GM12801 (cell line): ENCODE results near the gene MLEC.

Experiments used
- TF ChIP-seq, protein P1 (sequence below): IDR thresholded peaks from one replicate; pipeline ENCODE4 v1.5.1; 2011; ENCODE audit warnings: control low read depth; ENCODE audit not compliant: insufficient read length; ENCODE audit errors: extremely low read depth

Gene MLEC, protein sequence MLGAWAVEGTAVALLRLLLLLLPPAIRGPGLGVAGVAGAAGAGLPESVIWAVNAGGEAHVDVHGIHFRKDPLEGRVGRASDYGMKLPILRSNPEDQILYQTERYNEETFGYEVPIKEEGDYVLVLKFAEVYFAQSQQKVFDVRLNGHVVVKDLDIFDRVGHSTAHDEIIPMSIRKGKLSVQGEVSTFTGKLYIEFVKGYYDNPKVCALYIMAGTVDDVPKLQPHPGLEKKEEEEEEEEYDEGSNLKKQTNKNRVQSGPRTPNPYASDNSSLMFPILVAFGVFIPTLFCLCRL

DNA sequence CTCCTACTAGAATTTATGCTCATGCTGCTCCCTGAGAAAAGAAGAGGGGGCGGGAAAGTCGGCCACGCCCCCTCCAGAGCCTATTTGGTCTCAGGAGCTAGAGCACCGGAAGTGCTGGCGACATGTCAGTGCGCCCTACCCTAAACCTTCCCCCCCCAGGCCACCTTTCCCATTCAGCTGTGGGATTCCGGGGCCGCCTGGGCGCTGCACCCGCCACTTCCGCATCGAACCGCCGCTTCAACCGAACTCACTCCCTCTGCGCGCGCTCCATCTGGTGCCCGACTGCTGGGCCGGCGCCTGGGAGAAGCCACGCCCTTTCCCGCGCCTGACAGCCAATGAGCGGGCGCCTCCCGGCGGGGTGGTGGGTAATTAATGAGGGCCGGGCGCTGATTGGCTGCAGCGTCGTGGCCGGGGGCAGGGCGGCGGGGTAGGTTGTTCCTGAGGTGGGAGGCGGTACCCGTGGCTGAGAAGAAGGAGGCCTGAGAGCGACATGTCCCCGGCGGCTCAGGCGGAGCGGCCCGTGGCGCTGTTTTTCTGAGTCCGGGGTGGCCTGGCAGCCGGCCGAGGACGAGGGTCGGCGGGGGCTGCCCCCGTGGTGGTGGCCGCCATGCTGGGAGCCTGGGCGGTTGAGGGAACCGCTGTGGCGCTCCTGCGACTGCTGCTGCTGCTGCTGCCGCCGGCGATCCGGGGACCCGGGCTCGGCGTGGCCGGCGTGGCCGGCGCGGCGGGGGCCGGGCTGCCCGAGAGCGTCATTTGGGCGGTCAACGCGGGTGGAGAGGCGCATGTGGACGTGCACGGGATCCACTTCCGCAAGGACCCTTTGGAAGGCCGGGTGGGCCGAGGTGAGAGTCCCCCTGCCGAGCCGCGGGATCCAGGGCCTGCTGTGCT is at the start of gene MLEC:
TSS of gene MLEC (plus strand) at position 460 of the 888 bp plus-strand sequence. CDS start at position 608, 148 bp downstream.
- TF ChIP-seq, protein P1, sequence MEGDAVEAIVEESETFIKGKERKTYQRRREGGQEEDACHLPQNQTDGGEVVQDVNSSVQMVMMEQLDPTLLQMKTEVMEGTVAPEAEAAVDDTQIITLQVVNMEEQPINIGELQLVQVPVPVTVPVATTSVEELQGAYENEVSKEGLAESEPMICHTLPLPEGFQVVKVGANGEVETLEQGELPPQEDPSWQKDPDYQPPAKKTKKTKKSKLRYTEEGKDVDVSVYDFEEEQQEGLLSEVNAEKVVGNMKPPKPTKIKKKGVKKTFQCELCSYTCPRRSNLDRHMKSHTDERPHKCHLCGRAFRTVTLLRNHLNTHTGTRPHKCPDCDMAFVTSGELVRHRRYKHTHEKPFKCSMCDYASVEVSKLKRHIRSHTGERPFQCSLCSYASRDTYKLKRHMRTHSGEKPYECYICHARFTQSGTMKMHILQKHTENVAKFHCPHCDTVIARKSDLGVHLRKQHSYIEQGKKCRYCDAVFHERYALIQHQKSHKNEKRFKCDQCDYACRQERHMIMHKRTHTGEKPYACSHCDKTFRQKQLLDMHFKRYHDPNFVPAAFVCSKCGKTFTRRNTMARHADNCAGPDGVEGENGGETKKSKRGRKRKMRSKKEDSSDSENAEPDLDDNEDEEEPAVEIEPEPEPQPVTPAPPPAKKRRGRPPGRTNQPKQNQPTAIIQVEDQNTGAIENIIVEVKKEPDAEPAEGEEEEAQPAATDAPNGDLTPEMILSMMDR, result no peak

DNA sequence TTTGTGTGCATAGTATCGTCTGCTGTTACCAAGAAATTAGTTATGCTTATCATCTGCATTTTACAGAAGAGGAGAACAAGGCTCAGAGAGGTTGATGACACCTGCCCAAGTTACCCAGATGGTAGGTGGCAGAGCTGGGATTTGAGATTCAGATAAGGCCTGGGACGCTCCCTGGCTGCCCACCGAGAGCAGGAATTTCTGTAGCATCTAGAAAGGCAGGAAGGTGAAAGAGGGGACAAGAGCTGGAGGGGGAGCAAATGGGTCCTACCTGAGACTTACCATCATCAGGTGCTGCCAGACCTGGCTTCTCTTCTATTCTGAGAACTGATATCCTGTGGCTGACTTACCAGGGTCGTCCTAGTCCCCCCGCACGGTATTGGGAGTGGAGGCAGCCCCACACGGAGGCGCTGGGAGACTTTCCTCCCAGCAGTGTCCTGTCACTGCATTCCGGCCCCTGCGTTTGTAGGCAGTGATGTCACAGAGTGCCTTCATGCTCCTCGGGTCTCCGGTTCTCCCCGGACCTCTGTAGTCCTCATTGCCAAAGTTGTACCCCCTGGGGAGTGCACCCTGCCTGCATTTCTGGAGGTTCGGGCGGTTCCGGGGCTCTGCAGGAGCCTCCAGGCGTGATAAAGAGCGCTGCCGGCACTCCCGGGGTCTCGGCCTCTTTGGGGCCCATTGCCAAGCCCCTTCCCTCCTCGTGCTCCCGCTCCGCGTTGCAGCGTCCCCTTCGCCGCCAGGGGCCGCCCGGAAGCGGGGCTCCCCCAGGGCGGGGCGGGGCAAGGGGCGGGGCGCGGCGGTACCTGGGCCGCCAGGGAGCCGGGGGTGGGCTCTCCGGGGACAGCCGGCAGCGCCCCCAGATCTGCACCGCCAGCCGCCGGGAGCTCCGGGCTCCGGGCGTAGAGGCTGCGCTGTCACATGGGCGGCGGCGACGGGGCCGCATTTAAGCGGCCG is 46.9 kb upstream of the MLEC start, which contains the start of gene CABP1:
TSS of gene CABP1 (plus strand) at position 856 of the 951 bp plus-strand sequence. CDS start at position 916, 60 bp downstream.
- TF ChIP-seq, protein P1, result no peak

DNA sequence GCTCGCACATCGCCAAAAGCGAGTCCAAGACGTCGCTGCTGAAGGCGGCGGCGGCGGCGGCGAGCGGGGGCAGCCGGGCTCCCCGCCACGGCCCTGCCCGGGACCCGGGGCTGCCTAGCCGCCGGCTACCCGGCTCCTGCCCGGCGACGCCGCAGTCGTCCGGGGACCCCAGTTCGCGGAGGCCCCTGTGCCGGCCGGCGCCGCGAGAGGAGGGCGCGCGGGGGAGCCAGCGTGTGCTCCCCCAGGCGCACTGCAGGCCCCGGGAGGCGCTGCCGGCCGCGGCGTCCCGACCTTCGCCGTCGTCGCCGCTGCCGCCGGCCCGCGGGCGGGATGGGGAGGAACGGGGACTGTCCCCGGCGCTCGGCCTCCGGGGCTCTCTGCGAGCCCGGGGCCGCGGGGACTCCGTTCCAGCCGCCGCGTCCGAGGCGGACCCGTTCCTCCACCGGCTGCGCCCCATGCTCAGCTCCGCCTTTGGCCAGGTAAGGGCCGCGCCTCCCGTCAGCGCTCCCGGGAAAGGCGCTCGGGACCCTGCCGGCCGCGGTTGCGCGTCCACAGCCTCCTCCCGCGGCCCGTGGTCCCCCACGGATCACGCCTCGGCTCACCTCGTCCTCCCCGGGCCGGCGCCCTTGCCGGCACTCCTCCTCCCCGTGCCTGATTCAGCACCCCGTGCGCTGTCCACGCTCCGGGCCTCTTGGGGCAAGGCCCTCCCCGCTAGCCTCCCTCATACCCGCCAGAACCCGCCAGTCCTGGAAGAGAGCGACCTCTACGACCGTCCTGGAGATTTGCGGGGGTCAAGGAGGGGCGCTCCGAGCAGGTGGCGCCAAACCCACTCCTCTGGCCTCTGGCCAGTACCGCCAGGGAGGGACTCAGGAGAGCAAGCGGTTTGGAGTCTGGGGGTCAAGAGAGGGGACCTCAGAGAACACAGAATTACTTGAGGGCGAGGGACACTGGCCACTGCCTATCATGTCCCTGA is 45.8 kb upstream of the MLEC start:
- TF ChIP-seq, protein P1, result no peak

DNA sequence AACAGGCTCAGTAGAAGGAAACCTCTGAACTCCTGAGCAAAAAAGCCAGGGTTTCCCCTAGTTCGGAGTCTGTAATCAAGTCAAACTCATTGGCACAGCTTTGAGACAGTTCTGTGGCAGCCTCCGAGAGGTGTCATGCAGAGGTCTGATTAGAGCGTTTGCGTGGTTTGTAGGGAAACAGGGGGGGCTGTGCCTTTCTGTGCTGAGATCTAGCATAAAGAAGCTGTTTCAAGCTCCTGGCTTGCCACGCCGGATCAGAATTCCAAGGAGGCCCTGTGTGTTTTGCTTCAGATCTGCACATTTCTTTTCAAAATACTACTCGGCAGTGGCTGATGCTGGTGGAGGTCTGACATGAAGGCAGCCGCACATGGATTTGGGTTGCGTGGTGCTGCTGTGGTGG is 44.8 kb upstream of the MLEC start:
- TF ChIP-seq, protein P1, result no peak

DNA sequence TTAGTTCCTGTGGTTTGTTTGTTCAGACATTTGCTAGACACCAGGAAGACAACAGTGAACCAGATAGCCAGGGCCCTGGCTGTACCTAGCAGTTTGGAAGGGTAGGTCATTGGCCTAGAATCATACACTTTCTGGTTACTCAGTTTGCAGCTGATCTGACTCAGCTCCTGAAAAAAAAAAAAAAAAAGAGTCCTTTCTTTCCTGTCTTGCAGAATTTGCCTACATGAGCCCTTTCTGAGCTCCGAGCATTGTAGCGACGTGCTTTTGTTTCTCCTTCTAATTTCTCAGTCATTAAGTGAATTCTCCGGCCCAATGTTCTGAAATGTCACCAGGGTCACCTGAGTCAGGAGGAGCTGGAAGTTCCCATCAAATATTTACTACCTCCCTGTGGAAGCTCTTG is 44.1 kb upstream of the MLEC start:
- TF ChIP-seq, protein P1, result no peak

DNA sequence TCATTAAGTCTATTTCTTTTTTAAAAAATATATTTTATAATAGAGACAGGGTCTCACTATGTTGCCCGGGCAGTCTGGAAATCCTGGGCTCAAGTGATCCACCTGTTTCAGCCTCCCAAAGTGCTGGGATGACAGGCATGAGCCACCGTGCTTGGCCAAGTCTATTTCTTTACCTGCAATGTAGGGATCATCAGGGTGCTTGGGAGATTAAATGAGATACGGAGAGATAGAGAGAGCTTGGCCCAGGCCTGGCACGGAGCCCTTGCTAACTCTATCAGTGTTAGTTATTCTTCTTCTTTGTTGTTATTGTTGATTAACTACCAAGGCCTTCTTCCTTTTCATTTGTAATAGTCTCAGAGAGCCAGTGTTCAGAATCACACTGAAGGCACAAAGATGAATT is 43.4 kb upstream of the MLEC start:
- TF ChIP-seq, protein P1, result no peak
